SW 1271 (cell line): ENCODE measurements around the gene PPP1R8.

Experiments used
- DNase-seq, 2 experiments: peaks; one replicate each; lab custom pipeline; 2025; lab: John Stamatoyannopoulos, UW

The PPP1R8 gene

GRCh38 chr1:27894521-27894920, 63.9 kb downstream of the PPP1R8 start:
- no peak for DNase-seq
